ENCODE data around the gene PPFIA1.
"Not testable (repeated sequence)": the region's sequence is repeated elsewhere in the genome, so short reads cannot be mapped to it uniquely, and the experiment has no call there.

Gene PPFIA1

DNA sequence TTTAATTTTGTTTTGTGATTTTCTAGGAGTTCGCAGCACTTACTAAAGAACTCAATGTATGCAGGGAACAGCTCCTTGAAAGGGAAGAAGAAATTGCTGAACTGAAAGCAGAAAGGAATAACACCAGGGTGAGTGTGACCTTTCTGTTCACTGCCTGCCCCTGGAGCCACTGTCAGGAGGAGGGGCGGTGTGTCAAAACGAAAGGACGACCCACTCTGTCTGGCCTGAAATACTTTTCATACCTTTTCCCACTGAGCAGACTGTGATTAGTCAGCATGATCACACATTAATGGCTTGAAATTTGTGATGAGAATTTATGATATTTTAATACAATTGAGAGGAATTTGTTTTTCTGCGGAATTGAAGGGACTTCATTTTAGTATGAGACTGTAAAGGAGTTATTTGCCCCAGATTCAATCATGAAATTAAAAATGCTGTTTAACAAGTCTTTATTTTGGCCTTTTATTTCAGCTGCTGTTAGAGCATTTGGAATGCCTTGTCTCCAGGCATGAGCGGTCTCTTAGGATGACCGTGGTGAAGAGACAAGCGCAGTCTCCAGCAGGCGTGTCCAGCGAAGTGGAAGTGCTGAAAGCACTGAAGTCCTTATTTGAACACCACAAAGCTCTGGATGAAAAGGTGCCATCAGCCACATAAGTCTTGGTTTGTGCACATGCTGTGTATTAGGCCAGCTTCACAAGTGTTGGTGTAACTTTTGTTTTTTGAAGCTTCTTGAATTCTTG lies 54.1 kb downstream of the PPFIA1 start:
- no peak for DNase-seq (ENCODE audit: low read depth, low spot score)

- DNase-seq (ENCODE audit: low read depth, low spot score): no peak
Observed at GRCh38 chr11:70325824-70326223, 55.3 kb downstream of the PPFIA1 start.

DNA sequence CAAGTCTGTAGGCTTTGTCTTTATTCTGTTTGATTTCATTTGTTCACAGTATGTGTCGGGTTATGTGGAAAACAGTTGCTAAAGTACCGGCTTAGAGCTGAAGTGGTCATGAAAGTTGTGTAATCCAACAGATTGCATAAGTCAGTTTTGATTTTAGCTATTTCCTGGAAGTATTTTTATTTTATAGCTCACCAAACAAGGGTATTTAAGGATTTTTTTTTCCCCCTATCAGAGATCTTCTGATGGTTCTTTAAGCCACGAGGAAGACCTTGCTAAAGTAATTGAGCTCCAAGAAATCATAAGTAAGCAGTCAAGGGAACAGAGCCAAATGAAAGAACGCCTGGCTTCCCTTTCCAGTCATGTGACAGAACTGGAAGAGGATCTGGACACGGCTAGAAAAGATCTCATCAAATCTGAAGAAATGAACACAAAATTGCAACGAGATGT lies 55.9 kb downstream of the PPFIA1 start:
- DNase-seq (ENCODE audit: low read depth, low spot score): no peak

DNA sequence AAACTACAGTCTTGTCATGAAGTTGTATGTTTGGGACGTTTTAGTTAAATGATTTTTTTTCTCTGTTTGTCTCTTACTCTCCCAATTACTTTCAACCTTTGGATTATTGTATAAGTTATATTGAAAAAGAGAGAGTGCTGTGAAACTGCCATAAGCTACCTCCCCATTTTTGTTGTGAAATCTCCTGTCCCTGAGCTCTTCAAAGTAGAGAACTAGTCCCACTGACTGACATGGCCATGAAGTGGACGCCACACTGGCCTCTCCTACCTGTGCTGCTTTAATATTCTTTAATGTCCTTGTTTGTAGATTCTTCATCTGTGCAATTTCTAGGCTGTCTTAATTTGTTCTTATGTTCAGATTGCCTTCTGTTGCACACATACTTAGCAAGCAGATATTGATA lies 56.3 kb downstream of the PPFIA1 start:
- DNase-seq (ENCODE audit: low read depth, low spot score): no peak

GRCh38 chr11:70327717-70328116 lies 57.2 kb downstream of the PPFIA1 start:
- DNase-seq (ENCODE audit: low read depth, low spot score): no peak

GRCh38 chr11:70328556-70328955 lies 58.1 kb downstream of the PPFIA1 start:
- no peak for DNase-seq (ENCODE audit: low read depth, low spot score)

DNA sequence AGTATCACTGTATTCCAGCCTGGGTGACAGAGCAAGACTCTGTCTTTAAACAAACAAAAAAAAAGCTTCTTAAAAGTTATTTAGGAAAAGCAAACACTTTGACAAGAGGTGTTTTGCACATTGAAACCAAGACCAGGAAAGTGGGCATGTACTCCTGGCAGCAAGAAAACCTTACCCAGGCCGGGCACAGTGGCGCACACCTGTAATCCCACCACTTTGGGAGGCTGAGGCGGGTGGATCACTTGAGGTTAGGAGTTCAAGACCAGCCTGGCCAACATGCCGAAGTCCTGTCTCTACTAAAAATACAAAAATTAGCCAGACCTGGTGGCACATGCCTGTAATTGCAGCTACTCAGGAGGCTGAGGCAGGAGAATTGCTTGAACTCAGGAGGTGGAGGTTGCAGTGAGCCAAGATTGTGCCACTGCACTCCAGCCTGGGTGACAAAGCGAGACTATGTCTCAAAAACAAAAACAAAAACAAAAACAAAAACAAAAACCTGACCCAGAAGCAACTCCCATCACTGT lies 60.9 kb downstream of the PPFIA1 start:
- not testable (repeated sequence) for DNase-seq (ENCODE audit: low read depth, low spot score)

DNA sequence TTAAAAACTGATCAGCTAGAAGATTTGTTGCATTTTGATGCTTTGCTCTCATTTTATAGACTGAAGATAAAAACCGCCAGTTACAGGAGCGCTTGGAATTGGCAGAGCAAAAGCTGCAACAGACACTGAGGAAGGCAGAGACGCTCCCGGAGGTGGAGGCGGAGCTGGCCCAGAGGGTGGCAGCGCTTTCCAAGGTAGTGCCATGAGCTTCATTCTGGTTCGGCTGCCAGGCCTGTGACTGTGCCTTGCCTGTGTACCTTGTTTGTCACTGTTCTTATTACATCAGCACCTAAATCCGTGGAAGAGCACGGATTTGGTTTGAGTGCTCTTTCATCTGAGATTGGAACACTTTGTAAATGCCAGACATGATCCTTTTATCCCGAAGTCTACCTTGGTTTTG lies 61.4 kb downstream of the PPFIA1 start:
- DNase-seq (ENCODE audit: low read depth, low spot score): no peak

DNA sequence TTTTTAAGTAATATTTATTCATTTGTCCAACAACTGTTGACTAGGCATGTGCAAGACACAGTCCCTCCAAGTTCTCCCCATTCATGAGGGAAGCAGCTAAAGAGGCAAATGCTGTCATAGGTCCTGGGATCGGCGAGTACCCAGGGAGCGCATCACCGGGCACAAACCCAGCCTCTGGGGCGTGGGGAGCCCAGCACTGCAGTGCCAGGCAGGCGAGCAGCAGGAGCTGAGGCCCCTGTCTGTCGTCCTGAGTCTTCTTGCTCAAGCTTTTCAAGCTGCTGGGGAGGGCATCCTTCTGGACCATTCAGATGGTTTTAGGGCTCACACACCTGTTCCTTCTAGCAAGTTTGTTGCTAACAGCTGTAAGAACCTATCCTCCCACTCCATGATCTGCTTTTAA lies 62.1 kb downstream of the PPFIA1 start:
- DNase-seq (ENCODE audit: low read depth, low spot score): no peak

GRCh38 chr11:70333261-70333660 lies 62.8 kb downstream of the PPFIA1 start:
- DNase-seq (ENCODE audit: low read depth, low spot score): no peak

- DNase-seq (ENCODE audit: low read depth, low spot score): no peak
Observed at GRCh38 chr11:70334351-70334995, 64.0 kb downstream of the PPFIA1 start.

DNA sequence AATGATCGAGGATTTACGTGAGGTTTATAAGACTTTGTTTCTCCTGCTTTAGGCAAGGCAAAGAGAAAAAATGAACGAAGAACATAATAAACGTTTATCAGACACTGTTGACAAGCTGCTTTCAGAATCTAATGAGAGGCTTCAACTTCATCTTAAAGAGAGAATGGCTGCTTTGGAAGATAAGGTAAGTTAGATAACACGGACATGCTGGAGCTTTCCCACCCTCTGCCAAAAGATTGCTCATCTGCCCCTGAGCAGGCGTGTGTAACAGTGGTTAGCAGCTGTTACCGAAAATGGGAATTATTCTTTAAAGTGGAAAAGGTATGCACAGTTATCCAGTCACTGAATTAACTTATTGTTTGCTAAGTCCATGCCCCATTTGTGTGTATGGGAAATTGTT lies 65.0 kb downstream of the PPFIA1 start:
- DNase-seq (ENCODE audit: low read depth, low spot score): no peak

GRCh38 chr11:70338594-70338993 lies 68.1 kb downstream of the PPFIA1 start:
- no peak for DNase-seq (ENCODE audit: low read depth, low spot score)

- no peak for DNase-seq (ENCODE audit: low read depth, low spot score)
Observed at GRCh38 chr11:70339066-70339465, 68.6 kb downstream of the PPFIA1 start.

GRCh38 chr11:70341881-70342429 lies 71.5 kb downstream of the PPFIA1 start:
- DNase-seq (ENCODE audit: low read depth, low spot score): no peak

DNA sequence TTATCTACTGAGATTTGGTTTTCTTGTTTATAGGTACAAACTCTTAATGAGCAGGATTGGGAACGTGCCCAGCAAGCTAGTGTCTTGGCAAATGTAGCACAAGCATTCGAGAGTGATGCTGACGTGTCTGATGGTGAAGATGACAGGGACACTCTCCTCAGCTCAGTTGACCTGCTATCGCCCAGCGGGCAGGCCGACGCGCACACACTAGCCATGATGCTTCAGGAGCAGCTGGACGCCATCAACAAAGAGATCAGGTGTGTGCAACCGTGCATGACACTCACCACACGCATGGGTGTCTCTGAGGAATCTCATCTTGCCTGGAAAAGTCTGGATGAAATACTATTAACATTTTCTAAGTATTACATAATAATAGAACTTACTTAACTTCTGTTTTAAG lies 73.1 kb downstream of the PPFIA1 start:
- DNase-seq (ENCODE audit: low read depth, low spot score): no peak

- DNase-seq (ENCODE audit: low read depth, low spot score): no peak
Observed at GRCh38 chr11:70348191-70348590, 77.7 kb downstream of the PPFIA1 start.

DNA sequence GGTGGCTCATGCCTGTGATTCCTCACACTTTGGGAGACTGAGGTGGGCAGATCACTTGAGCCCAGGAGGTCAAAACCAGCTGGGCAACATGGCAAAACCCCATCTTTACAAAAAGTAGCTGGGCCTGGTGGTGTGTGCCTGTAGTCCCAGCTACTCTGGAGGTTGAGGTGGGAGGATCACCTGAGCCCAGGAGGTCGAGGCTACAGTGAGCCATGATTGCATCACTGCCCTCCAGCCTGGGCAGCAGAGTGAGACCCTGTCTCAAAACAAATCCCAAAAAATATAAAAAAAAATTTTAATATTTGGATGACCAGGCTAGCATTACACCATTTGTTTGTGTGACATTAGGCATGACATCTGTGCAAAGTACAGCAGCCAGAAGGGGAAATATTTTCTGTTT lies 78.1 kb downstream of the PPFIA1 start:
- DNase-seq (ENCODE audit: low read depth, low spot score): no peak

- no peak for DNase-seq (ENCODE audit: low read depth, low spot score)
Observed at GRCh38 chr11:70351646-70352045, 81.2 kb downstream of the PPFIA1 start.

GRCh38 chr11:70352100-70352499 lies 81.6 kb downstream of the PPFIA1 start:
- no peak for DNase-seq (ENCODE audit: low read depth, low spot score)

DNA sequence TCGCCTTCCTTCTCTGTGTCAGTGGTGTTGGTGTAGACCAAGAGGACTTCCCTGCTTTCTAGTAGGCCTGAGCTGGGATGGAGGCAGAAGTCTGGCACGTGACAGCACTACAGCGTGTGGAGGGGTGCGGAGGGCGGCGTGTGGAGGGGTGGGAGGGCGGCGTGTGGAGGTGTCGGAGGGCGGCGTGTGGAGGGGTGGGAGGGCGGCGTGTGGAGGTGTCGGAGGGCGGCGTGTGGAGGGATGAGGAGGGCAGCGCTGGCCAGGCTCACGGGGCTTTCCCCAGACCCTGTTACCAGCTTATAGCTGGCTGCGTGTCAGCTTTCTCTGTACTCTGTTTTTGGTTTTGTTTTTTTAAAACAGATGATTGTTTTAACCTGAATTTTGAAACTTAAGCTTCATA lies 82.1 kb downstream of the PPFIA1 start:
- no peak for DNase-seq (ENCODE audit: low read depth, low spot score)

DNA sequence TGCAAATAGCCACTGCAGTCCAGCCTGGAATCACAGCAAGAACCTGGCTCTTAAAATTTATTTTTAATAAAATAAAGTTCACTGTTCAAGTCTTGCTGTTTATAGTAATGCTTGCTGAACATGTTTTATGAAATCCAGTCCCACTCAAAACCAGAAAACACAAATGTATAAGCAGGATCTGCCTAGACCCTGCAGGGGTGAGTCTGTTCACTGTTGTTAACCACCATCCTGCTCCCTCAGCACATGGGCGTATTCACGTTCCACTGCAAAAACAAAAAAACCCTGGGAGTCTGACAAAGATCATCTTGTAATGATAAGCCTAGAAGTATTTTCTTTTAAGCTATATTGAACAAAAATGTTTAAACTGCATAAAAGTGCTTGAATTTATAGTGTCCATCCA lies 82.8 kb downstream of the PPFIA1 start:
- DNase-seq (ENCODE audit: low read depth, low spot score): no peak

All from activated CD4-positive, CD25-positive, alpha-beta regulatory T cell treated with anti-CD3 and anti-CD28 coated beads, Interleukin-2, amount 50 U/mL, for 16 hours (primary cell).